GM18867 (cell line): ENCODE data around the gene DUSP7.

Experiments used
- ATAC-seq: cut with Tn5 transposase; IDR thresholded peaks from one replicate; pipeline ENCODE4 v1.9.1; 2021; ENCODE audit warnings: mild to moderate bottlenecking, moderate library complexity; ENCODE audit not compliant: unreplicated experiment

DUSP7 gene

GRCh38 chr3:52068730-52069129 lies 12.4 kb upstream of the DUSP7 start:
- no peak for ATAC-seq

GRCh38 chr3:52068055-52068571 lies 11.7 kb upstream of the DUSP7 start:
- ATAC-seq = no peak

DNA sequence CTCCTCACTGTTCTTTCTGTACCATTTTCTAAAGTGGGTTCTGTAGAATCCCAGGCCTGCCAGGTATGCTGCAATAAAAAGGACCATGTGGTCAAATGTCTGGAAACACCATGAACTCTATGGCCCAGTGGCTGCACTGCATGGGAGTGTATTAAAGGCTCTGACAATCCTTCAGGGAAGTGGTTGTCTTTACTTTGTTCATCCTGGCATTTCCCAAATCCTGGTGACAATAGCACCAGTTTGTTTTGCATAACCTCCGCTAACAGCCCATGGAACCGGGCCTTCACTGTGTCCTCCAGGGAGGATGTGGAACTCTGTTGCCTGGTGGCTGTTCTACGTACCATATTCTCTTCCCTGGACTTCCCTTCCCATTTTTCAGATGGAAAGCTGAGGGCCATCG lies 11.2 kb upstream of the DUSP7 start:
- no peak for ATAC-seq

DNA sequence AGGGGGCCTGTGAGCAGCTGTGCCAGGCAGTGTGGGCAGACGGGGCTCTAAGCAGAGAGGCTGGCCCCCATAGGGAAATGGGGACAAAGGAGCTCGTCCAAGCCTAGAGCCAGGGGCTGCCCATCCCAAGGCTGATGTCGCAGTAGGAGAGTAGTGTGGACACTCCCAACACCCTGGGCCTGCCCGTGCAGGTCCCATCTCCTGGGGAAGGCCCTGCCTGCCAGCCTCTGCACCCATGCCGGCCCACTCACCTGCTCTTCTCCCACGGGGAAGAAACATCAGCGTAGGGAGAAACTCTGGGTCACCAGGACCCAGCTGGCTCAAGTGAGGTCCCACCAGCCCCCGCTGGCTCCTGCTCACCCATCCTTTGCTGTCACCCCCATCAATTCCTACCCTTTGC lies 10.7 kb upstream of the DUSP7 start:
- no peak for ATAC-seq

GRCh38 chr3:52065264-52065756 lies 8.9 kb upstream of the DUSP7 start:
- ATAC-seq = no peak

DNA sequence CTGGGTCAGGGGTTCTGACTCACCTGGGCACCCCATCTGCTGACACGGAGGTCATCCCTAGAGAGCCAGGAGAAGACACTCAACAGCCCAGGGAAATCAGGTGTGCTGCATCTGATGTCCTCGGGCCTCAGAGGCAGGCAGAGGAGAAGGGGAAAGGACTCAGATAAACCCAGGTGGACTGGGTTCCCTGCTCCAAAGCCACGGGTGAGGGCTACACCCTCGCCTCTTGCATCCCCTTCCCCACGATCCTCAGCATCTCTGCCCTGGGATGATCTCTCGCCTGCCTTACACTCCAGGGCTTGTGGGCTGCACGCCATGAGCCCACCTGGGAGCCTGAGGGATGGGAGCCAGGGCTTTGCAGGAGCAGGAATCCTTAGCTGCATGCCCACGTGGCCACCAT lies 8.2 kb upstream of the DUSP7 start:
- no peak for ATAC-seq

DNA sequence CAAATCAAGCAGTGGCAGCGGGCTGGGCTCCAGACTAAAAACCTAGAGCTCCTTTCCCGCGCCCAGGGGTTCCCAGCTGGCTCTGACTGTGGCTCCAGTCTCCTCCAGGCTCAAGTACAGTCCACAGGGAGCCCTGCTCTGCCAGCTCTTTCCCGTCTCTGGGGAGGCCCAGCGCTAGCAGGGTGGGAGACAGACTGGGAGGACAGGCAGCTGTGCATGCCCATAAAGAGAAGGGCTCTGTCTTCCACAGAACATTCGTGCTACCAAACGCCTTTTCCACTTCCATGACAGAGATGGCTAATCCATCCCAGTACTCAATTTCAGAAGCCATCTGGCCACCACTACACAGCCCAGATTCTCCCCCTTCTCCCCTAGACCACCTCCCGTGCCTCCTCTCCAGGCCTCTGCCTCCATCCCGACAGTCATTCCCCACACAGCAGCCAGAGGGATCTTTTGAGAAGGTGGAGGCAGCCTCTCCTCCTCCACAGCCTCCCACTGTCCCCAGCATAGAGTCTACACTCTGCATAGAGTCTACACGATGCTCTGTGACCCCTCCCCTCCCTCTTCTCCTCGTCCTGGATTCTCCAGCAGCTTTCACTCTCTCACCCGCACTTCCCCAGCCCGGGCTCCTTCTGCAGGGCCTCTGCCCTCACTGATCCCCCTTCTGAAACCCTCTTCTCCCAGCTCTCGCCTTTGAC lies 6.8 kb upstream of the DUSP7 start:
- no peak for ATAC-seq

DNA sequence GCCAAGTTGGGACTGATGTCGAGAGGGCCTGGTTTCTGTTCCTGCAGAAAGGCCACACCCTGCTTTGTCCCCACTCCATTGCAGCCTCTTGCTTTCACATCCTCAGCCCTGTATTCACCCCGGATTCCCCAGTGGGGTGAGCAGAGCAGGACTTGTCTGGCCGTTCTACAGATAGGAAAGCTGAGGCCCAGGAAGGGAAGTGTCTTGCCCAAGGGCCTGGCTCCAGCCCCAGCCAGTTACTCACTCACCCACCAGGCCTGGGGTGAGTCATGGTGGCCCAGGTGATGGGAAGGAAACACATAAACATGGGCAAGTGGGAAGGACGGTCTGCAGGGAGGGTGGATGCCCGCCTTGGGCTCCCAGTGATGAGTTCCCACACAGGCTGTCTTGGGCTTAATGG lies 6.1 kb upstream of the DUSP7 start:
- no peak for ATAC-seq

DNA sequence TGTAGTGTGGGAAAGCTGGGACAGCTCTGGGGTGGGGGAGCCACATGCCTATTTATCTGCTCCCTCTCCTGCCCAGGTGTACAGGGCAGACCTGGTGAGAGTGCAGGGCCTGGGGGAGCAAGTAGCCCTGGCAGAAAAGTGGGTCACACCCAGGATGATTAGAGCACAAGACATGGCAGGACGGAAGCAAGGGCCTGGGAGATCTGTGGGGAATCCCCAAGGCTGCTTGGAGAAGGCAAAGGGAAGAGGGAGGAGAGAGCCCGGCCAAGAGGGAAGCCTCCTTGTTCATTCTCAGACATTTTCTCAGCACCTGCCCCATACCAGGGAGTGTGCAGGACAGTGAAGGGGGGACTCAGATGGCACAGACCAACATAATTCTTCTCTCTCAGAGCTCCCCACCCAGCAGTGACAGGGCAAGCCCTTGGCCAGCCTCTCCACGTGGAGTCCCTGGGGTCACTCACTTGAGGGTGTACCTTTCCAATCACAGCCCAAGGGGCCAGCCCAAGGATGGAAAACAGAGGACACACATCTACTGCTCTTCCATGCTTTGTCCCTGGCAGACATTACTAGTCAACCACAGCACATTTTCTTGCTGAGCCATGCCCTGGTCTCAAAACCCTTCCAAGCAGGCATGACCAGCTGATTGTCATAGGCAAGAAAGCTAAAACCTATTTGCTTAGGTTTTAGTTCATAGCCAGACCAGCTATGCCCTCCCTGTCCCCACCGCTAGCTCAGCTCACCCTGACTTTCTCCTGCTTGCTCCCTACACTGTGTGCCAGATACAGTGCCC lies 4.9 kb upstream of the DUSP7 start:
- no peak for ATAC-seq

- ATAC-seq = no peak
Measured at GRCh38 chr3:52059781-52060180, 3.4 kb upstream of the DUSP7 start.

DNA sequence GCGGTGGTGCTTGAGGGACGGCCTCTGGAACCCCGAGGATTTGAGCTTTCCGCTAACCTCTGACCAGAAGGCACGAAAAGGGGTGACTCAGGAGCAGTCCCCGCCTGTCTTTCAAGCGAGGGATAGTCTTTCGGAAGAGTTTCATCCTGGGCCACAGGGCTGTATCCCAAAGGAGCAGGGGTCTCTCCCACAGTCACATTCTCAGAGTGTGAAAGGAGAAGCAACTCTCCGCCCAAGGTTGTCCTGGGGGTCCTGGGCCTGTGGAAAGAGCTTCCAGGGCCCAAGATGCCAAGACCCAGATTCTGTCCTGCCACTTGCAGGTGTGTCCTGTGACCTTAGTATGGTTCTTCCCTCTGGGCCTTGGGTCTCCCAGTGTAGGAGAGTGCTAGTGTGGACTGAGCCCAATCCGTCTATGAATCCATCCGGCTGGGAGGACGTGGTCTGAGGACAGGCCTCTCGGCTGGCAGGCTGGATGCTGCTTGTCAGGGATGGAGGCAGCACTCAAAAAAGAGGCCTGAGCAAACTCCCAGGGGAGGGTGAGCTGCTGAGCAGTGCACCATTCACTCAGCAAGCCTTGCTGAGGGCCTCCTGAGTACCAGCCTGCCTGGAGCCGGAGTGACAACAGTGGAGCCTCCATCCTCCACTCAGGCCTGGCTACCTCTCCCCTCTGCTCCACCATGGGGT lies 1.6 kb upstream of the DUSP7 start:
- no peak for ATAC-seq

DNA sequence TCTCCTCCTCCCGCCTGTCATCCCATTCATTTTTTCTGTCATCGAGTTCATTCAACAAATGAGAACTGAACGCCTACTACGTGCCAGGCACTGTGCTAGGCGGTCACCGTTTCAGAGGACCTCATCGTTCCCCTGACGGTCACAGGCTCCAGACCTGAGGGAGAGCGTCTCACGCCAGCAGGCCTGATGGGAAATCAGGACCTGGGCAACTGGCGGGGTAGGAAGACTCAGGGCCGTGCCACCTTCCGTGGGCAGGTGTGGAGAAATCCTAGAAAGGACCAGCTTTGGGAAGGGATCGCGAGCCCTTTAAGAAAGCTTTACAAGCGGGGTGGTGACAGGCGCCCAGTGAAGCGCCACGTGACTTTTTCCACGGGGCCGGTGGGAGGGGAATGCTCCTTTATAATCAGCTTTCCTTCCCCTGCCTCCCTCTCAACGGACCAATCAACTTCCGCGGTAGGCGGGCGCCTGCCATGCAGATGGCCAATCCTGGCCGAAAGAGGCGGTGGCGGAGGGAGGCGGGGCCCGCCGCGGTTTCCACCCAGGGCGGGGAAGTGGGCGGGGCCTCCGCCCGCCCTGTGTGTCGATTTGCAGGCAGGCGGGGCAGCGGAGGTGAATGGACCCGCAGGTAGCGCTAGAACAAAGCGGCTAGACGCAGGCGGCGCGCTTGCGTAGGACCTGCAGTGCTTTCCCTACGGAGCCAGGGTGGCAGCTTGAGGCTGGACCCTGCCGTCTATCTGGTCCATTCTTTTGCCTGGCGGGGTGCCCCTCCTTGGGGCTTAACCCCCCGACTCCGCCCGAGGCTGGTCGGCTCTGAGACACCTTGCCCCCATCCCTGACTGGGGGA lies 819 bp upstream of the DUSP7 start:
- ATAC-seq = peak; percentile 80

GRCh38 chr3:52055537-52056351 lies 627 bp downstream of the DUSP7 start:
- peak; percentile 18 for ATAC-seq

DNA sequence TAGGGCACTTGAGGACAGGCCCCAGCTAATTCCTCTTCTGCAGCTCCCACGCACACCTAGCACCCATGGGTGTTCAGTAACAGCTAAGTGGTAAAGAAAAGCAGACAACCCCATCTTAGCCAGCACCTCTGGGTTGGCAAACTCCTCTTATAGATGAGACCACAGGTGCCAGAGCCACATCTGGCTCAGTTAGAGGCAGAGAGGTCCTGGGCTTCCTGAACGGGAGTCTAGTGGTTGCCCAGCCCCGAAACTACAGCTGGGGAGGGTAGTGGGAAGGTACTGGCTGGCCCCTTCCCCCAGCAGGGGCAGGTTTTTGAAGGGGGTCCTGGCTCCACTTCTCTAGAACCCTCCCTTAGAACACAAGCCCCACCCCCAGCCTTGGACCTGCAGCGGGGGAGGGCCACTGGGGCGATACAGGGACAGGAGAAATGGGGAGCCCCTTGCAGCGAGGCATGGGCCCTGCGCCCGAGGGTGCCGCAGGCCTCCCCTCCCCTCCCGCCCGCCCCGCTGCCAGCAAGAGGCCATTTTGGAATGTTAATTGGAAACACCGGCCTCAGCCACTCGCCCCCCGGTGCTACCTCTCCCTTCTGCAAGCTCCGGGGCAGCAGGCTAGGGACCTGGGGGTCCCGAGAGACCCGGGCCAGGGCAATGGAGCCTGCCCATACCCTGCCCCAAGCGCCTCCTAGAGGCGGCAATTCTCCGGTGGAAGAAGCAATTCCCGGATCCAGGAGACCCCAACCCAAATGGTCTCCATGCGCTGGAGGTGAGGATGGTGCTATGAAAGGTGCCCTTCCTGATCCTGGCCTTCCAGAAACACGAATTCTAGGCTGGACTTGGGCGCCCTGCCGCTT lies 1.5 kb downstream of the DUSP7 start:
- no peak for ATAC-seq

GRCh38 chr3:52053307-52054304 lies 2.8 kb downstream of the DUSP7 start:
- ATAC-seq = no peak

GRCh38 chr3:52052831-52053306 lies 3.5 kb downstream of the DUSP7 start:
- no peak for ATAC-seq

- no peak for ATAC-seq
Measured at GRCh38 chr3:52051444-52051843, 4.9 kb downstream of the DUSP7 start.

GRCh38 chr3:52050571-52050970 lies 5.8 kb downstream of the DUSP7 start:
- ATAC-seq = no peak
